Cardiac muscle cell (in vitro differentiated cells and primary cell): ENCODE results near the gene TAF1B. TPM values are rescaled to one million over a fixed set of nuclear protein-coding genes. Genes with fewer than 3 reads are reported as not detected.
A peak's percentile ranks its signal among the peaks of the same experiment; 100 is the strongest.

ENCODE experiments used
- DNase-seq, 2 donors: peaks; one replicate each; pipeline versions ENCODE4 v3.0.0 to v3.0.0-alpha.2; 2010 to 2017; ENCODE audit warnings: low read depth in 1 of 2, low spot score in 1 of 2
- H3K27ac ChIP-seq: fragments of 200-600 bp; sonication (generic); 2 replicates; pipeline ENCODE4 v1.5.1; 2016
- H3K27me3 ChIP-seq: fragments of 200-600 bp; sonication (generic); 2 replicates; pipeline ENCODE4 v1.6.0; 2016; ENCODE audit warnings: control low read depth
- H3K36me3 ChIP-seq: fragments of 200-600 bp; sonication (generic); 2 replicates; pipeline ENCODE4 v1.5.1; 2016; ENCODE audit warnings: control low read depth
- H3K4me1 ChIP-seq: fragments of 200-600 bp; sonication (generic); 2 replicates; pipeline ENCODE4 v1.8.1; 2017; ENCODE audit warnings: low read depth, mild to moderate bottlenecking, mixed run types
- H3K4me3 ChIP-seq: fragments of 200-600 bp; sonication (generic); 2 replicates; pipeline ENCODE4 v1.5.1; 2016; ENCODE audit warnings: mild to moderate bottlenecking
- H3K9me3 ChIP-seq: fragments of 200-600 bp; sonication (generic); 2 replicates; pipeline ENCODE4 v1.5.1; 2017; ENCODE audit warnings: low read depth, mild to moderate bottlenecking, control low read depth
- CTCF ChIP-seq: IDR thresholded peaks from 2 replicates; pipeline ENCODE4 v1.5.1; 2012; ENCODE audit warnings: low read depth, mild to moderate bottlenecking, low read length
- polyA plus RNA-seq: library from polyadenylated mRNA; unstranded; fragments of >200 nt; fragmentation: Nextera tagmentation; extraction: Ambion mirVana; gene quantifications from 2 replicates; pipeline ENCODE4 v1.2.1, GENCODE V29; 2016
- total RNA-seq: library from RNA; depleted of rRNA; stranded (reverse); fragments of >200 nt; gene quantifications from 2 replicates; pipeline ENCODE4 v1.2.3, GENCODE V29; 2016

The TAF1B gene
- total and polyA plus RNA-seq, 2 experiments from 2014 or later: 11.2 to 14.2 TPM

- no peak for DNase-seq
- Histone ChIP-seq H3K9me3 (no peaks in the 10 kb centered on the region), H3K27me3 (peaks cover 73% of the 10 kb centered on the region)
Measured at GRCh38 chr2:9951272-9951521, 107.9 kb downstream of the TAF1B start.

GRCh38 chr2:9951522-9952285 is 108.4 kb downstream of the TAF1B start, which contains the start of gene GRHL1:
Gene GRHL1, plus strand, starts transcription at chr2:9951693. Its CDS starts 141 bp downstream, at chr2:9951834.
- Histone ChIP-seq H3K27me3 (peaks cover 72% of the 10 kb centered on the region), H3K27ac (no peak within 1 kb of the TSS), H3K36me3 (no peaks in the 10 kb centered on the region), H3K9me3 (no peaks in the 10 kb centered on the region), H3K4me1 (no peaks in the 10 kb centered on the region), H3K4me3 (peak within 1 kb of the TSS; percentile 60)
- no peak for TF ChIP-seq CTCF
- peak; percentile 94 to 95 for DNase-seq

More at GRCh38 chr2:9951272-9951521, 107.9 kb downstream of the TAF1B start:
- Histone ChIP-seq H3K27ac (no peak overlapping the region), H3K36me3 (no peaks in the 10 kb centered on the region), H3K4me1 (no peaks in the 10 kb centered on the region), H3K4me3 (peak overlapping the region; percentile 60)
- TF ChIP-seq CTCF: no peak

GRCh38 chr2:9952286-9952737 is 109.0 kb downstream of the TAF1B start:
- Histone ChIP-seq H3K27ac (no peak overlapping the region), H3K4me3 (peak overlapping the region; percentile 60), H3K27me3 (peaks cover 68% of the 10 kb centered on the region), H3K9me3 (no peaks in the 10 kb centered on the region), H3K36me3 (no peaks in the 10 kb centered on the region), H3K4me1 (no peaks in the 10 kb centered on the region)
- no peak for DNase-seq
- TF ChIP-seq CTCF: no peak

GRCh38 chr2:9952856-9953503 is 109.7 kb downstream of the TAF1B start:
- no peak overlapping the region for H3K4me3 ChIP-seq
- H3K27me3 ChIP-seq: peaks cover 66% of the 10 kb centered on the region
- TF ChIP-seq CTCF: no peak

GRCh38 chr2:9954136-9954535 is 110.9 kb downstream of the TAF1B start:
- no peak overlapping the region for H3K27ac ChIP-seq
- no peaks in the 10 kb centered on the region for H3K4me1 ChIP-seq
- DNase-seq: no peak
- no peak for TF ChIP-seq CTCF
- peaks cover 54% of the 10 kb centered on the region for H3K27me3 ChIP-seq
- no peaks in the 10 kb centered on the region for H3K36me3 ChIP-seq
- no peak overlapping the region for H3K4me3 ChIP-seq
- no peaks in the 10 kb centered on the region for H3K9me3 ChIP-seq

More at GRCh38 chr2:9952856-9953503, 109.7 kb downstream of the TAF1B start:
- Histone ChIP-seq H3K36me3 (no peaks in the 10 kb centered on the region), H3K9me3 (no peaks in the 10 kb centered on the region), H3K27ac (no peak overlapping the region), H3K4me1 (no peaks in the 10 kb centered on the region)
- DNase-seq: no peak
